Rectal smooth muscle tissue (tissue), 1 donor: ENCODE results near the gene RPS21.

Source experiments
- H3K27ac ChIP-seq: one replicate; pipeline ENCODE4 v1.7.0; 2013; ENCODE audit warnings: low read depth, low read length, inconsistent platforms
- H3K27me3 ChIP-seq: one replicate; pipeline ENCODE4 v1.7.0; 2013; ENCODE audit warnings: low read length; ENCODE audit not compliant: control insufficient read depth, insufficient read depth
- H3K36me3 ChIP-seq: one replicate; pipeline ENCODE4 v1.7.0; 2013; ENCODE audit warnings: low read length; ENCODE audit not compliant: control insufficient read depth, insufficient read depth
- H3K4me1 ChIP-seq: one replicate; pipeline ENCODE4 v1.7.0; 2013; ENCODE audit warnings: low read length; ENCODE audit not compliant: control insufficient read depth, insufficient read depth
- H3K4me3 ChIP-seq: one replicate; pipeline ENCODE4 v1.7.0; 2013; ENCODE audit warnings: low read length
- H3K9ac ChIP-seq: one replicate; pipeline ENCODE4 v1.7.0; 2013; ENCODE audit warnings: low read length

The RPS21 gene

DNA sequence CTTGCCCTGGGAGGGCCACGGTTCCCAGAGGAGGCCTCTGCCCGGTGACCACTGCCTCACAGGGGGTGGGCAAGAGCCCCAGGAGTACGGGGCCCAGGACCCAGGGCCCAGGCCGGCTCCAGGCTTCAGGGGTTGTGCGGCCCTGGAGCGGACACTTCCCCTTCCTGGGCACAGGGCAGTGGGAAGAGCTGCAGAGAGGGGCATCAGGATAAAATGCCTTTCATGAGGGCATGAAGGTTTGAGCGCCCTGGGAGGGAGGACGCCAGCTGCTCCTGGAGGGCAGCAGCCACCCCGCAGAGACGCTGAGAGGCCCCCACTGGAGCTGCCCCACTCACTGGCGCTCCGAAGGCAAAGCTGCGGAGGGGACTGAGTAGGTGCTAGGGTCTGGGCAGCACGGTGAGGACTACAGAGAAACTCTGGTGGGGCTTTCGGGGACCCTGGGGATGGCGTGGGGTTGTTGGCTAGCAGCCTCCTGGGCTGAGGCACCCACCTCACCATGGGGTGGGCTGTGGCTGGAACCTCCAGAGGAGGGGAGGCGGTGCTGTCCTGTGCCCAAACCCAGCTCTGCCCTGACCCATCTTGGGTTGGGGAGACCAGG is 30.2 kb upstream of the RPS21 start:
- peaks cover 71% of the 10 kb centered on the region for H3K4me1 ChIP-seq
- H3K36me3 ChIP-seq: no peaks in the 10 kb centered on the region
- no peak overlapping the region for H3K9ac ChIP-seq
- peak overlapping the region; percentile 44 for H3K4me3 ChIP-seq
- H3K27me3 ChIP-seq: no peaks in the 10 kb centered on the region
- peak overlapping the region; percentile 88 for H3K27ac ChIP-seq

DNA sequence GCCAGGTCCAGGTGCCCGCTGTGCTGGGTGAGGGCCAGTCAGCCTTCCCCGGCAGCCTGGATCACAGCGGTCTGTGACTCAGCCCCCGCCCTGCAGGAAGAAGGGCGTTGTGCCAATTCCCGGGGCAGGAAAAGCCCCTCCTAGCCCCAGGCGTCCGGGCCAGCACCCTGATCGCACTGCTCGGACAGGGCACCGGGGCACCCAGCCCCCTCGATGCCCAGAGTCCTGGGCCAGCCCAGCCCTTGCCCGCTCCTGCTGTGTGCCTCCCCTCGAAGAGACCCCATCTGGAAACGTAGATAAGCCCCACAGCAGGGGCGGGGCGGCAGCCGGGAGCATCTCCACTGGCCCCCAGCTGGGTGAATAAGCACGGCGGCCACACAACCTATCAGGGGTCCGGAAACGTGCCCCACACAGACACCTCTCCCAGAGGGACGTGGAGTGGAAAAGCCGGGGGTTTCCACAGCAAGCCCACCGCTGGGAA is 29.7 kb upstream of the RPS21 start:
- Histone ChIP-seq H3K4me3 (peak overlapping the region; percentile 41), H3K4me1 (peaks cover 75% of the 10 kb centered on the region), H3K27ac (peak overlapping the region; percentile 88), H3K27me3 (no peaks in the 10 kb centered on the region), H3K9ac (no peak overlapping the region), H3K36me3 (peaks cover 4% of the 10 kb centered on the region)

DNA sequence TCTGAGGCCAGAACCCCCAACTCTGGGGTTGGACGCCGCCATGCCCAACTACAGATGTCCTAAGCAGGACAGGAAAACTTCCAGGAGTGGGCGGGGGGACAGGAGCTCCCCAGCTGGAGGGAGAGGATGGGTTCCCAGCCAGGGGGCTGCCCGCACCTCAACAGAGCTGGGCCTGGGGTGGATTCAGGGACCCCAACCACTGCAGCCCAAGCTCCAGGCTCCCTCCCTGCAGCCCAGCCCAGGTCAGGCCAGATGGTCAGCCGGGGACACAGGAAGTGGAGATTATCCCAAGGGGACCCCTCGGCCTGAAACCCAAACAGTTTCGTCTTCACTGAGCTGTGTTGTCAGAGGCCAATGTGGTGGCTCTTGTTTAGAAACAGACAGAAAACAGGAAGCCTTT is 29.2 kb upstream of the RPS21 start:
- Histone ChIP-seq H3K27me3 (no peaks in the 10 kb centered on the region), H3K9ac (no peak overlapping the region), H3K4me1 (peaks cover 75% of the 10 kb centered on the region), H3K36me3 (peaks cover 4% of the 10 kb centered on the region), H3K4me3 (no peak overlapping the region), H3K27ac (peak overlapping the region; percentile 88)

DNA sequence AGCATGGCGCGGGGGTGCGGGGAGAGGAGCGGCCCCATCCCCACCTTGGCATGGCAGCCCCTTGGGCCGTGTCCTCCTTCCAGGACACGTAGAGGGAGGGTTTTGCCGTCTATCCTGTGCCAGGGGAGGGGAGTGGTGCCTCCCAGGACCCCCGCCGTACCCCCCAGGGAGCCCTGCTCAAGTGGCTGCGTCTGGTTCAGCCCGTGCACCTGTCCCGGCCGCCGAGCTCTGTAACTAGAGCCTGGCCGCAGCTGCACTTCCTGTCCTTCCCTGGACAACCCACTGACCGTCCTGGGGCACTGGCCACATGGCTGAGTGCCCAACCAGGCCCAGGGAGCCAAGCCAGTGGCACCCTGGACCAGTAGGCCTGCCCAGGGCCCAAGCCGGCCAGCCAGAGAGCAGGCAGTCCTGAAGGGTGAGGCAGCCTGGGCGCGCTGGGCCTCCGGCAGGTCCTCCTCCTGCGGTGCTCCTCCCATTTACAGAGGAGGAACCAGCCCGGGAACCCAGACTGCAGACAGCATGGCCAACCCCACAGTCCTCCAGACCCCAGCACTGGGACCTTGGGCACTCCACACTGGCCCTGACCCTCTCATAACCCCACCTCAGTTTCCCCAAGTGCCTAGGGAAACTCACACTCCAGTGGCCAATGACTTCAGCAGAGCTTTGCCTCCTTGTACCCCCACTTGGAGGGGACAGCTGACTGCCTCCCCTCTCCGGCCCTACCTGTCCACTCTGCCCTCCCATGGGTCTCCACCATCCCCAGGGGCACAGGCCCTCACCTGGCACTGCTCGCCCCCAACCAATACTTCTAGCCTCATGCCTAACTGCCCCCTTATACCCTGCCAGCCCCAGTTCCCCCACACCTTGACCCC is 28.5 kb upstream of the RPS21 start:
- H3K27ac ChIP-seq: peak overlapping the region; percentile 88
- H3K27me3 ChIP-seq: no peaks in the 10 kb centered on the region
- H3K9ac ChIP-seq: no peak overlapping the region
- peaks cover 76% of the 10 kb centered on the region for H3K4me1 ChIP-seq
- H3K36me3 ChIP-seq: peaks cover 4% of the 10 kb centered on the region
- H3K4me3 ChIP-seq: peak overlapping the region; percentile 36

DNA sequence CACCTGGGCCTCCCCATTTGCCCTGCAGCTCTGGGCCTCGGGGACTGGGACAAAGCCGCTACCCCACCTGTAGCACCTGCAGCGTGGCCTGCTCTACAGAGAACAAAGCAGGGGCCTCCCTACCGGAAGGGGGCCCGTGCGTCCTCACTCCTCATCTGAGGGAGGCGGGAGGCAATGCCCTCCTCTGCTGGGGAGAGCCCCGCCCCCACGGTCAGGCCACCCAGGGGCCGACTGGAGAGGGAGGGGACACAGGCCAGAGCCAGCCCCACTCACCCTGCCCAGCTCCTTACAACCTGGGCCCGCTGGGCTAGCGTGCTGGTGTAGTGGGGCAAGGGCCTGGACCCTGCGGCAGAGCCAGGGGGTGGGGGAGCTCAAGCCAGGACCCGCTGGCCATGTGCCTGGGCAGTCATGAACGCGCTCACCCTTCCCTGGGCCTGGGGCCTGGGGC is 27.8 kb upstream of the RPS21 start:
- H3K27me3 ChIP-seq: no peaks in the 10 kb centered on the region
- no peak overlapping the region for H3K4me3 ChIP-seq
- H3K9ac ChIP-seq: no peak overlapping the region

DNA sequence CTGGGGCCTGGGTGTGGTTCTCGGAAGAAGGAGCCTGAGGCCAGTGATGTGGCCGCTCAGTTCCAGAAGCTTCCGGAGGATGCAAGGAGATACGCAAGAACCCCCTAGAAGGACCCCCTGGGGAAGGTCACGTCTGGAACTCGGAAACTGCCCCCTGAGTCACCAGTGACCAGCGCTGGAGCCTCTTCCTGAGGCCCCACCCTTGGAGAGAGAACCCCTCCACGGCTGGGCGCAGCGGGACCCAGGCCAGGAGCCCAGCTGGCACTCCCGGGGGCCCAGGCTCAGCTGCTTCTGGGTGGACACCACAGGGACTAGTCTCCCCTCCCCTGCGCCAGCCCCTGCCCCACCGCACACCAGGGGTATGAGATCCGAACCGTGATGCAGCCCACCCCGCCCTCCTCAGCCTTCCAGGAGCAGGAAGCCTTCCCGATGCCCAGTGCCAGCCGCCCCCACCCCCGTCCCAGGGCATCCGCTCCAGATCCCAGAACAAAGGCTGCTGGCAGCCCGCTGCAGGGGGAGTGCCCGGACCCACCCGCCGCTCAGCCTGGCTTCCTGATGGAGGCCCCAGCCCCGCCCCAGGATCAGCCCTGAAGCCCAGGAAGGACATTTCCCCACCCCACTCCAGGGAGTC is 27.3 kb upstream of the RPS21 start:
- peaks cover 4% of the 10 kb centered on the region for H3K36me3 ChIP-seq
- H3K27me3 ChIP-seq: no peaks in the 10 kb centered on the region
- H3K4me1 ChIP-seq: peaks cover 83% of the 10 kb centered on the region
- no peak overlapping the region for H3K9ac ChIP-seq
- H3K4me3 ChIP-seq: no peak overlapping the region
- peak overlapping the region; percentile 88 for H3K27ac ChIP-seq

More for the DNA sequence above, 27.8 kb upstream of the RPS21 start:
- H3K36me3 ChIP-seq: peaks cover 4% of the 10 kb centered on the region
- peaks cover 81% of the 10 kb centered on the region for H3K4me1 ChIP-seq
- peak overlapping the region; percentile 88 for H3K27ac ChIP-seq

DNA sequence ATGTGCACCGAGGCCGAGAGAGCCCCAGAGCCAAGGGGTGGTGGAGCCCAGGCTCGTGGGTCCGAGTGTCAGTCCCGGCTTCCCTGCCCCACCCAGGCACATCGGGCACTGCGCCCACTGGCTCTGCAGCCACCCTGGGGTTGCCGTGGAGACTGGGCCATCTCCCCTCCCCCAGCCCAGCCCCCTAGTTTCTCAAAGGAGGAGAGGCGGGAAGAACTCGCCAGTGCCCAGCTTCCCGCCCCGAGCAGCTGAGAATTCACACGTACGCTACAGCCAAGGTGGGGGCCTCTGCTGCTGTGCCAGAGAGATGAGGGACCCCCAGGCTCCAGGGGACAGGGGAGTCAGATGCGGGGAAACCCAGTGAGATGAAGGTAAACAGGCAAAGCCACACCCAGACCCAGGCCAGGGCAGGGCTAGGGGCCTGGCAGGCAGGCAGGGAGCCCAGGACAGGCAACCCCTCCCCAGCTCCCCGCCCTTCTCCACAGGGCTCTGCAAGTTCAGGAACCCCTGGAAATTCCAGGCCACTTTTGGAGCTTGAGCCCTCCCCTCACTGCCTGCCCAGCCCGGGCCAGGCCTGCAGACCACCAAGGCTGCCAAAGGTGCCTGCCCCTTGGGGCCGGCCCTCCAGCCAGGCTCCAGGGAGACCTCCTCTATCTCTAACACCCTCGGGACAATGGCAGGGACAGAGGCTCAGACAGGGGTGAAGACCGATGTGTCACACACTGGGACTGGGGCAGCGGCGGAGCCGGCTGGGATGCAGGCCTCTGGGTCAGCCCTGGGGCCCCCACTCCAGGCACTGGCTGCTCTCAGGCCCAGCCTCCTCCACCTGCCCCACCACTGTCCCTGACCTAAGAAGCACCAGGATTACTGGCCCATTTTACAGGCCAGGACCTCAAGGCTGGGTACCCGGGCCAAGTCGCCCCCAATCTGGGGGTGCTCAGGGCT is 25.8 kb upstream of the RPS21 start:
- no peaks in the 10 kb centered on the region for H3K27me3 ChIP-seq
- peak overlapping the region; percentile 90 for H3K27ac ChIP-seq

DNA sequence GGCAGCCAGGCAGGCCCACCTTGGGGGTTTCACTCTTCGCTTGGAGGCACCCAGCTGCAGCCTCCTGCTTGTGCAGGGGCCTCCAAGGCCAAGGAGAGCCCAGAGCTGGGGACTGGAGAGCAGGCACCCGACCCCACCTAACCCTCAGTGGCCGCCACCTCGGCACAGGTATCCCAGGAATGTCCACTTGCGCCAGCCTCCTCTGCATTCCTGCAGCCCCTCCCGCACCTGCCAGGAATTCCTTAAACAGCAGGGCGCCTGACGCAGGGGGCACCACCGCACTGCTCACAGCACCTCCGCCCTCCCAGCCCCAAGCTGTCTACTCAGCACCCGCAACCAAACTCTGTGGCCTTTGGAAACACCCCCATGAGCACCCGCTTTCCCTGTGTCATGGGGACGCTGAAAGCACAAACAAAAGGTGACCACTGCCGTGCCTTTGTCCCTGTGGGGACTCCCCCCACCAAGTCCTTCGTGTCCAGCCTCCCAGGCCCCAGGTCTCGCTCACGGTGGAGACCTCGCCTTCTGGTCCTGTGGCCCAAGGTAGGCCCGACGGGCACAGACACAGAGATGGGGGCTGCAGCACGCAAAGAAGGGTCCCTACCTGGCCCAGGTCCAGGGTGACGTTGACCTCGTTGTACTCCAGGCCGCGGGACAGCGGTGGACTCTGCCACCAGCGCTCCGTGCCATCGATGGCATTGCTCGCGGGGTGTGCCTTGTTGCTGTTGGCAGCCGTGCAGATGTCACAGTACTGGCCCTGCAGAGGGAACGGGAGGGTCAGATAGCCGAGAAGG is 24.9 kb upstream of the RPS21 start:
- Histone ChIP-seq H3K36me3 (peaks cover 4% of the 10 kb centered on the region), H3K27me3 (no peaks in the 10 kb centered on the region), H3K4me3 (no peak overlapping the region), H3K27ac (peak overlapping the region; percentile 90), H3K4me1 (peaks cover 67% of the 10 kb centered on the region), H3K9ac (no peak overlapping the region)

More for the DNA sequence above, 25.8 kb upstream of the RPS21 start:
- H3K9ac ChIP-seq: no peak overlapping the region
- no peak overlapping the region for H3K4me3 ChIP-seq
- H3K36me3 ChIP-seq: peaks cover 4% of the 10 kb centered on the region
- H3K4me1 ChIP-seq: peaks cover 76% of the 10 kb centered on the region

DNA sequence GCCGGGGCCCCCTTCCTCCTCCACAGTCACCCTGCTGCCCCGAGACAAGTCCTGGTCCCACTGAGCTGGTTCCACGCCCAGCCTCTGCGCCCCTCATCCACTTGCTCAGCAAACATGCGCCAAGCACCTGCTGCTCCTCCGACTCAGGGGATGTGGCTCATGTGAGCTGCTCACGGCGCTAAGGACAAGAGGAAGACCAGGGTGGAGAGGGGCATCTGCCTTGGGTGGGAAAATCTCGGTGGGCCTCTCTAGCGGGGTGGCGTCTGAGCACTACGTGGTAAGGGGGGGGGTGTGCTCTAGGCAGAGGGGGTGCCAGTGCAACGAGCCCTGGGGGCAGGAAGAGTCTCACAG is 24.3 kb upstream of the RPS21 start:
- Histone ChIP-seq H3K4me3 (no peak overlapping the region), H3K27me3 (no peaks in the 10 kb centered on the region), H3K27ac (peak overlapping the region; percentile 90), H3K4me1 (peaks cover 64% of the 10 kb centered on the region), H3K36me3 (peaks cover 4% of the 10 kb centered on the region), H3K9ac (no peak overlapping the region)

DNA sequence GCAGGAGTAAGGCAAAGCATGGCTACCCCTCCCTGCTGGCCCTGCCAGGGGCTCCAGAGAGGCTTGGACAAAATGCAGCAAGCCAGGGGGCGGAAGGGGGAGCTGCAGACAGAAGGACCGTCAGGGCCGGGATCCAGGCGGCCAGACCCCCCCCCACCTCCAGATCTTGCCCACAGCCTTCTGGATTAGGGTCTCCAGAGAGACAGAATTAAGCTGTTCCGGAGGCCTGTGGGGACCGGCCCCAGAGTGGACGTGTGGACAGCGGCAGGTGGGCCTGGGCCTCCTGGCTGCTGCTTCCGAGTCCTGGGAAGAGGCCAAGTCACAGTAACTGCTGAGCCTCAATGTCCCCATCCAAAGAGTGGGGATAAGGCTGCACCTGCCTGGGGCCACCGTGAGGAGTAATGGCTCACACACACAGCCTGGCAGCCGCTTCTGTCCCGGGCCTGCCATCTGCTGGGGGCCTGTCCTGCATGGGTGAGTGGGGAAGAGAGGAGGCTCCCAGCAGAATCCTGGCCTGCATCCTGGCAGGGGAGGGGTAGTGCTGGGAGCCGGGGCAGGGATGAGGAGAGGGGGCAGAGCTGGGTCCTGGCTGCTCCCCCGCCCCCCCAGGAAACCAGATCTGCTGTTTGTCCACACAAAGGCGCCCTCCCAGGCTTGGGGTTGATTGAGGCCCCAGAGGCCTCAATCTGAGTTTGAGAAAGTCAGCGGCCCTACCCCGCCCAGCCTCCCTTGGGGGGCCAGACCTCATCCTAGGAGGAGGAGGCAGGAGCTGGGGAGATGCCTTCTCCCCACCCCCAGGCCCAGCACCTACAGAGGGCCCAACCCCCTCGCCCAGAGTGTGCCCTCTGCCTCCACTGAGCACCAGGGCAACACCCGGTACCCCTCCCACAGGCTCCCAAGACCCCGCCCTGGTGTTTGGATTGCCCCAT is 23.6 kb upstream of the RPS21 start:
- Histone ChIP-seq H3K4me3 (no peak overlapping the region), H3K36me3 (peaks cover 4% of the 10 kb centered on the region), H3K27me3 (no peaks in the 10 kb centered on the region), H3K9ac (no peak overlapping the region), H3K4me1 (peaks cover 63% of the 10 kb centered on the region), H3K27ac (peak overlapping the region; percentile 90)
